ENCODE data around the gene COL23A1. TPM values are rescaled to one million over a fixed set of nuclear protein-coding genes. Genes with fewer than 3 reads are reported as not detected.

The COL23A1 gene
- total and polyA plus RNA-seq, 2 of the 8 experiments (the other 6 are each of a cell fraction or from before 2014, with no cell fraction given) = 3.1 to 4.7 TPM

DNA sequence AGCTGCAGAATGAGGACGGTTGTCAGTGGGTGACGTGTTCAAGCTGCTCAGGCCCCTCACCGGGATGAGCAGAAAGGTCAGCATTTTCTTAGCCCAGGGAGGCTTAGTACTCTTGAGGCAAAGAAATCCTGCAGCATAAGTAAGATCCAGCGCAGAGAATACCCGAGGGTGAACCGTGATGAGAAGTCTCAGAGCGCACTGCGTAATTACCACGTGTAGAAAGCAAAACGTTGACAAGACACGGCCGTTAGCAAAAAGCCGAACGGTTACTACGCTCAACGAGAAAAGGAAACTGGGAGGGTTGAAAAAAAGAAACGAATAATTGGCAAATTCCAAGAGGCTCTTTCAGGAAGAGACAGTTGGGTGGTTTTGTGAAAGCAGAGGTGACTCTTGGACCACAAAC lies 104.0 kb downstream of the COL23A1 start (continued):
- TF ChIP-seq, protein P1, sequence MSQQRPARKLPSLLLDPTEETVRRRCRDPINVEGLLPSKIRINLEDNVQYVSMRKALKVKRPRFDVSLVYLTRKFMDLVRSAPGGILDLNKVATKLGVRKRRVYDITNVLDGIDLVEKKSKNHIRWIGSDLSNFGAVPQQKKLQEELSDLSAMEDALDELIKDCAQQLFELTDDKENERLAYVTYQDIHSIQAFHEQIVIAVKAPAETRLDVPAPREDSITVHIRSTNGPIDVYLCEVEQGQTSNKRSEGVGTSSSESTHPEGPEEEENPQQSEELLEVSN (IDR thresholded peaks at IDR 0.05) = no peak

All from H1 (cell line).